22Rv1 (cell line): ENCODE measurements around the gene MAPK8IP2.
"Not testable (repeated sequence)": the region's sequence is repeated elsewhere in the genome, so short reads cannot be mapped to it uniquely, and the experiment has no call there.

ENCODE experiments used
- H3K27ac ChIP-seq: fragments of 450-650 bp; 2 replicates; pipeline ENCODE4 v1.5.1; 2017
- CTCF ChIP-seq: fragments of 450-650 bp; IDR thresholded peaks from 2 replicates; pipeline ENCODE4 v1.5.1; 2017; ENCODE audit warnings: mild to moderate bottlenecking
- ZFX ChIP-seq: fragments of 450-650 bp; IDR thresholded peaks from 2 replicates; pipeline ENCODE4 v1.6.1; 2017; ENCODE audit warnings: antibody characterized with exemption, borderline replicate concordance

Gene MAPK8IP2

GRCh38 chr22:50605613-50606074, 5.1 kb downstream of the MAPK8IP2 start:
- no peak overlapping the region for H3K27ac ChIP-seq
- TF ChIP-seq ZFX (no peak), CTCF (no peak)

- no peak overlapping the region for H3K27ac ChIP-seq
- TF ChIP-seq ZFX: no peak
- TF ChIP-seq CTCF: no peak
Measured at GRCh38 chr22:50606165-50606945, 5.8 kb downstream of the MAPK8IP2 start.

- no peak for TF ChIP-seq CTCF
- H3K27ac ChIP-seq: no peak overlapping the region
Measured at GRCh38 chr22:50606946-50607658, 6.5 kb downstream of the MAPK8IP2 start.

GRCh38 chr22:50607659-50608020, 7.0 kb downstream of the MAPK8IP2 start:
- TF ChIP-seq CTCF (no peak), ZFX (no peak)
- H3K27ac ChIP-seq: no peak overlapping the region

GRCh38 chr22:50608058-50608840, 7.7 kb downstream of the MAPK8IP2 start:
- H3K27ac ChIP-seq: not testable (repeated sequence)

GRCh38 chr22:50608996-50609395, 8.4 kb downstream of the MAPK8IP2 start:
- no peak for TF ChIP-seq ZFX
- no peak for TF ChIP-seq CTCF
- H3K27ac ChIP-seq: no peak overlapping the region

GRCh38 chr22:50609599-50609998, 9.0 kb downstream of the MAPK8IP2 start:
- TF ChIP-seq ZFX: no peak
- TF ChIP-seq CTCF: no peak
- no peak overlapping the region for H3K27ac ChIP-seq
